Hindlimb muscle (tissue), 1 donor: ENCODE results near the gene SYNE1. TPM values are rescaled to one million over a fixed set of nuclear protein-coding genes. Genes with fewer than 3 reads are reported as not detected.

ENCODE experiments used
- DNase-seq: peaks from one replicate; pipeline ENCODE4 v3.0.0-alpha.2; 2013
- polyA plus RNA-seq: library from polyadenylated mRNA; unstranded; fragments of 120-200 nt; gene quantifications from one replicate; pipeline ENCODE4 v1.2.1, GENCODE V29; 2013; ENCODE audit not compliant: insufficient read length

Gene SYNE1
- polyA plus RNA-seq, 1 donor: 148 TPM

- no peak for DNase-seq
These were observed 368.2 kb downstream of the SYNE1 start for GRCh38 chr6:152268846-152269442.

GRCh38 chr6:152267967-152268845, 369.0 kb downstream of the SYNE1 start:
- no peak for DNase-seq

- DNase-seq: no peak
These were observed 371.5 kb downstream of the SYNE1 start for GRCh38 chr6:152265651-152266050.

- no peak for DNase-seq
These were observed 373.6 kb downstream of the SYNE1 start for GRCh38 chr6:152263582-152263981.

- DNase-seq: peak; percentile 19
These were observed 376.0 kb downstream of the SYNE1 start for GRCh38 chr6:152261179-152261578.

- DNase-seq: no peak
These were observed 377.9 kb downstream of the SYNE1 start for GRCh38 chr6:152259234-152259633.

- DNase-seq: no peak
These were observed 379.6 kb downstream of the SYNE1 start for GRCh38 chr6:152257581-152257980.

GRCh38 chr6:152250127-152250526, 387.0 kb downstream of the SYNE1 start:
- DNase-seq: no peak

GRCh38 chr6:152248980-152249379, 388.2 kb downstream of the SYNE1 start:
- DNase-seq: no peak

GRCh38 chr6:152246554-152247337, 390.4 kb downstream of the SYNE1 start:
- no peak for DNase-seq

- DNase-seq: no peak
These were observed 392.0 kb downstream of the SYNE1 start for GRCh38 chr6:152244998-152245630.

GRCh38 chr6:152241013-152241766, 396.0 kb downstream of the SYNE1 start:
- no peak for DNase-seq

GRCh38 chr6:152240436-152240835, 396.7 kb downstream of the SYNE1 start:
- DNase-seq: no peak

- DNase-seq: no peak
These were observed 400.6 kb downstream of the SYNE1 start for GRCh38 chr6:152236370-152237097.

- no peak for DNase-seq
These were observed 403.4 kb downstream of the SYNE1 start for GRCh38 chr6:152233547-152234320.

GRCh38 chr6:152232501-152233151, 404.5 kb downstream of the SYNE1 start:
- DNase-seq: no peak

- no peak for DNase-seq
These were observed 407.8 kb downstream of the SYNE1 start for GRCh38 chr6:152229330-152229729.

GRCh38 chr6:152226119-152226518, 411.0 kb downstream of the SYNE1 start:
- no peak for DNase-seq

GRCh38 chr6:152225241-152225934, 411.8 kb downstream of the SYNE1 start:
- DNase-seq: no peak
